GDM1 (cell line): ENCODE measurements around the gene SH3BP5L.

Experiments
- DNase-seq: peaks from one replicate; lab custom pipeline; 2025; lab: John Stamatoyannopoulos, UW

Gene SH3BP5L

DNA sequence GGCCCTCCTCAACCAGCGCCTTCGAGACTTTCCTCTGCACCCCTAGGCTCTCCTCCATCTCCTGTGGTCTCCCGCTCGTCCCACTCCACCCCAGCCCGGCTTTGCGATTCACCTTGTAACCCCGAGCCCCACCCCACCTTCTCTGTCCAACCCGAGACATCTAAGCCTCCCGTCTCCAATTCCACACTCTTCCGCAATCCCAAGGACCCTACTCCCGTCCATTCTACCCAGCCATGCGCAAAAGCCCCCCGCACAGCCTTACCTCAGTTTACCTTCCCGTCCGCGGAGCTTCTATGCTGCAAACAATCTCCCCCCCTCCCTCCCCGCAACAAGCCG is 174 bp downstream of the SH3BP5L start:
- DNase-seq: no peak

DNA sequence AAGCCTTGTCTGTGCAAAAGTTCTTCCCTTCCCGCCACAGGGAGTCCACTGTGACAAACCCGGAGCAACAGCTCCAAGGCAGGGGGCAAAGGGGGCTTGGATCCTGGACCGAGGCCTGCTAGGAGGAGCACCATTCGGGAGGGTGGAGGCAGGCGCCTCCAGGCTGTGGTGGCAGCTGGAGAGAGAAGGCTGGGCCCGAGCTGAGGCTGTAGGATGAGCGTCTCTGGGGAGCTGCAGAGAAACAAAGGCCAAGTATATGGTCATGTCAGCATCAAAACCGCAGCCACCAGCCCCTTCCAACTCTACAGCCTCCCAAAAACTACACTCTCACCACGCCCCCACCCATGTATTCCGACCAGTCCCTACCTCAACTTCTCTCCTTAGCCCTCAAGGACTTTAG is 579 bp downstream of the SH3BP5L start:
- DNase-seq: no peak

DNA sequence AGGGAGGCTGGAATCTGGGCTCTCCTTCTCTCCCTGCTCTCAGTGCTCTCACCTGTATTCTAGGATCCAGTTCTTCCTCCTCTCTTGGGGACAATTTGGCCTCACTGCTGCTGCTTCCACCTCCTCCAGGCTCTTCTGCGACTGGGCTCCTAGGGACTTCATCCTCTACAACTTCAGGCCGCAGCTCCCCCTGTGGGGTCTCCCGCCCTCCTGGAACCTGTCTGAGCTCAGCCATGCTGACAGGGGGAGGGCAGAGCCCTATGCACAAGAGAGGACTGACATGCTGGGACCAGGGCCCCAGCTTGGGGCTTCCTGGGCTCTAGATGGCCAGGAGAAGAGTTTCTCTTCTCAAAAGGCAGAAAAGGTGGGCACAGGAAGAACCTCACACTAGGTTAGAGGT is 1.0 kb downstream of the SH3BP5L start:
- DNase-seq: no peak

DNA sequence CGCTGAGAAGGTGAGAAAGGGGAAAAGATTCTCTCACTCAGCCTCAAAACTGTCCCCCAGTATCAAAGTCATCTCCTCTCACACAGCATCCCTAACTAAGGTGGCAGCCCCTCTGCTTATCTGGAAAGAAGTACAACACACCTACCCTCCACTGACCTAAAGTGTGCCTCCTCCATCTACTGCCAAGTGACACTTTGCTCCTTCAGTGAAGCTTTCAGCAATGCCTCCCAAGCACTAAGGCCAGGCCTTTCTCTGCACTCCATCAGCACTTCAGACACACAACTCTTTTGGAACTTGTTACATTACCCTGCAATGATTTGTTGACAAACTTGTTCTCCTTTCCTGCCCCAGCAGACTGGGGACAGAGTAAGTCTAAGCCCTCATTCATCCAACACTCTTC is 1.4 kb downstream of the SH3BP5L start:
- DNase-seq: no peak

DNA sequence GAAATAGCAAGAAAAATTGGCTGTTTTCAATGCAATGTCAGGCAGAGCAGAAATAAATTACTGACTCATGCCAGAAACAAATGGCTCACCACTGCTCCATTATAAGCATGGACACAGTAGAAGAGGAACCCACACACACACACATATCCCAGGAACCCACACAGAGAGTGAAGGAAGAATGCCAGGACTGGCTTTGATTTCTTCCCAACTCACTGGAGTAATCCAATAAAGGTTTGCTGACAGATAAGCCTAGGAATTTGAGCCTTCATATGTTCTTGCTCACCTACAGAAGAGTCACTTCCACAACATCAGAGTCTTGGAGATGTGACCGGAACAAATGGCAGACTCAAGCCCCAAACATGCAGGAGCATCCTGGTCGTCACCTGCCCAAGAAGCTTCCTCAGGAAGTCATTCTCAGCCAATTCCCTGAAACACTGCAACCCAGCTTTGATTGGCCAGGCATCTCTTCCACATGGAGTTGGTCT is 2.2 kb downstream of the SH3BP5L start:
- DNase-seq: no peak

DNA sequence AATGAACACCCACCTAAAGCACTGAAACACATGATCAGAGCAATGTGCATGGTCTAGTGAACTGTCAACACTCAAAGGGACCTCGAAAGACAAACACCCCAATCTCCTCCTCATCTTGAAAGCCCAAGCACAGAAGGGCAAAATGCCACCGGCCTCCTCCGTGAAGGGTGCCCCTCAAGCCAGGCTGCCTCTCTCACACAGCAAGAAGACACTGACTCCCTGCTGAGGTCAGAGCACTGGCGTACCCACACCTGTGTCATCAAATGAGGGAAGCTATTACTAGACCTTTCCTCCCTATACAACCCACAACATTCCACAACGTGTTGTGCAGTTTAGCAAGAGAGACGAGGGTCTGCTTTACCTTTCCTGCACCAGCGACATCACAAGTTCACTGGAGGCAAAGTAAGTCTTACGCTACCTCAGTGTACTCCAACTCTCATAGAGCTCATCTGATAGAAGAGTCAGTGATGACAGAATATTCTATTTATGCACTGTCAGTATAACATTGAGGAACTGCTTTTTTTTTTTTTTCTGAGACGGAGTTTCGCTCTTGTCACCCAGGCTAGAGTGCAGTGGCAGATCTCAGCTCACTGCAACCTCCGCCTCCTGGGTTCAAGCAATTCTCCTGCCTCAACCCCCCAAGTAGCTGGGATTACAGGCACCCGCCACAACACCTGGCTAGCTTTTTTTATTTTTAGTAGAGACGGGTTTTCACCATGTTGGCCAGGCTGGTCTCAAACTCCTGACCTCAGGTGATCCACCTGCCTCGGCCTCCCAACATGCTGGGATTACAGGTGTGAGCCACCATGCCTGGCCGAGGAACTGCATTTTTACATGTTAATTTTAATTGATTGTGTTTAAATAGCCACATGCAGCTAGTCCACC is 3.3 kb downstream of the SH3BP5L start:
- DNase-seq: no peak

DNA sequence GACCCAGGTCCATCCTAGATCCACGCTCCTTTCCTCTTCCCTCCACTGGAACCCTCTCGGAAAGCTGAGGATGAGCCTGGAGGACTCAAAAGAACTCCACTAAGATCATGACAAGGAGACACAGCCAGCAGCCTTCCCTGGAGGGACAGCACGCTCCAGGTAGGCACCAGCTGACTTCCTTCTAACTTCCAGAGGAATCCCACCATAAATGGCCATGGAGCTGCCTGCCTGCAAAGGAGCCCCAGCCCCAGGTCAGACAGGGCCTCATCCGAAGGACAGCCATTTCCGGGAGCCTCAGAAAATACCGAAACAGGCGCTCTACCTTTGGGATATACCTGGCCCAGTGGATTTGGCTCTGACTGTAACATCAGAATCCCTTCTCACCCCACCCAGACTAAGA is 4.1 kb downstream of the SH3BP5L start:
- DNase-seq: no peak

DNA sequence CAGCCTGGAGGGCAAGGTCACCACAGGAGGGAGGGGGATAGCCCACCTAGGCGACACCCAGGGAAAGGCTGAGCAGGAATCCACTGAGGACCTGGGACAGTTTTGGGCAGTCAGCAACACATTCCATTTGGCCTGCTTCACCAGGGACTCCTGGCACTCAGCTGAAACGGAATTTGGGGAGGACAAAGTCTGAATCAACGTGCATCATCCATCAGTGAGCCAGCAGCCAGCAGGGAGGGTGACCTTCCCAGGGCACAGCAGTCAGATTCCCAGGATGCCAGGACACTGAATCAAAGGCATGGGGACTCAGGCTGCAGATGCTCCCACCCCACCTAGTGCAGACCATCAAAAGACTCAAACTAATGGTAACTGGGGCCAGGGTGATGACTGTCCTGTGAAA is 4.6 kb downstream of the SH3BP5L start:
- no peak for DNase-seq

DNA sequence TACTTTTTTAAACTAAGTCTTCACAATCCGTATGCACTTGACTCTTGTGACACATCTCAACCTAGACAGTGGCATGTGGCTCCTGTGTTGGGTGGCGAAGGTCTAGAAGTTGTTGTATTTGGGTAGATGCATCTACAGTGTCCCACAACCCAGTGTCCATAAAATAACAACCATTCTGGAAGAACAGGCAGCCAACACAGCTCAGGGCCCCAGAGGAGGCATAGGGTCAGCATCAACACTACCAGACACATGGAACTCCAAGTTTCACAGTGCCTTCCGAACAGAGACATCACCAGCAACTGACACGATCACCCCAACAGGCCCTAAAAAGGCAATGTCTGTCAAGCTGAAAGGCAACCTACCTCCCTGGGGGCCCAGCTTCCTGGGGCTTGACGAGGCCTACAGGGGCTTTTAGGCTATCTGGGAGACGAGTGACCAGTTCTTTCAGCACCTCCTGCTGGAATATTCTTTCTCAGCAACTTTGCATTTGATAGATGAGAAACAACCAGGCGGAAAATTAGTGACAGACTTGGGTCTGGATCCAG is 5.6 kb downstream of the SH3BP5L start:
- DNase-seq: no peak

DNA sequence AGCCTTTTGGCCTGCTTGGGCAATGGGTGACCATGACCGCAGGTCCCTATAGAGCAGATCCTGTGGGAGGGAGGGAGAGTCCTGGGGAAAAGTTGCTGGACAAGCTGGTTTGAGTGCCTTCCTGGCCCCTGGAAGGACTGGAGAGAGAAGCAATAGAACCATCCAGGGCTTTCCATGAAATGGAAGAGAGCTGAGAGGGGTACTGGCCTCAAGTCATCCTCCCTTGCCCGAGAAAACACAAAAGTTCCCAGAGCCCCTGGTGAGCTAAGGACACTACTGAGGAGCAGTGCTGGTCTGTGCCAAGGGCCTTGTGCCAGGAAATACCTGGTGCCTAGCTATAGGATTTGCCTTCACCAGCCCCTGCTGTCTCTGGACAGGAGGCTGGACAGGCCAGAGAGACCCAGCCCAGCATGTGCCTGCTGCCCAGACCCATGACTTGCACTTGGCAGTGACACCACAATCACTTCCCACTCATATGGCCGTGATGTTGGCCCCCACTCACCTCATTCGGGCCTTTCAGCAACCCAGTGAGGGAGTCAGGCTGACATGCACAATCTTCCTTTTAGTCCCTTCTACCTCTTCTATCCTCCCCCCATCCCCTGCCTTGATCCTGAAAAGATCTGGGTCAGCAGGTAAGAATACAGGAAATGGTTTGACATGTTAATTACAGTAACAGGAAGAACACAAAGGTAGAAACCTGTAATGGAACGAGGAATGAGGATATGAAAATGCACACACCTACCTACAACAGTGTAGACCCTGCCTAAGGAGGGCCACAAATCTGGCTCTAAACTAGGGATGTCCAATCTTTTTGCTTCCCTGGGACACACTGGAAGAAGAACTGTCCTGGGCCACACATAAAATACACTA is 7.0 kb downstream of the SH3BP5L start:
- DNase-seq: no peak

DNA sequence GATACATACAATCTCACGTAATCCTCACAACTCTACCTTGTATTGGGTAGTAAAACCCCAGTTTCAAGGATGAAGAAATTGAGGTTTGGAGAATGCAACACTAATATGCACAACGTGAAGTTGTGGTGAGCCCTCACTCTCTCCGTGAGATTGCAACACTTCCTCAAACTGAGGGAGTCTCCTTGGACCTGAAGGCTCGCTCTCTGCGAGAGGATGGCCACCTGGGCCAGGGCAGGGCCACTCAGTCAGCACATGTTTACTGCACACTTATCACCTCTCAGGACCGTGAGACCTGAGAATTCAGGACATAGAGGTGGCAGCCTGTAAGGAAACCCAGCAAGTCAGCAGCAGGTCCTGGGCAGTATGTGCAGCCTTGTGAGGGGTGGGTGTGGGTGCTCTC is 8.7 kb downstream of the SH3BP5L start:
- DNase-seq: no peak

DNA sequence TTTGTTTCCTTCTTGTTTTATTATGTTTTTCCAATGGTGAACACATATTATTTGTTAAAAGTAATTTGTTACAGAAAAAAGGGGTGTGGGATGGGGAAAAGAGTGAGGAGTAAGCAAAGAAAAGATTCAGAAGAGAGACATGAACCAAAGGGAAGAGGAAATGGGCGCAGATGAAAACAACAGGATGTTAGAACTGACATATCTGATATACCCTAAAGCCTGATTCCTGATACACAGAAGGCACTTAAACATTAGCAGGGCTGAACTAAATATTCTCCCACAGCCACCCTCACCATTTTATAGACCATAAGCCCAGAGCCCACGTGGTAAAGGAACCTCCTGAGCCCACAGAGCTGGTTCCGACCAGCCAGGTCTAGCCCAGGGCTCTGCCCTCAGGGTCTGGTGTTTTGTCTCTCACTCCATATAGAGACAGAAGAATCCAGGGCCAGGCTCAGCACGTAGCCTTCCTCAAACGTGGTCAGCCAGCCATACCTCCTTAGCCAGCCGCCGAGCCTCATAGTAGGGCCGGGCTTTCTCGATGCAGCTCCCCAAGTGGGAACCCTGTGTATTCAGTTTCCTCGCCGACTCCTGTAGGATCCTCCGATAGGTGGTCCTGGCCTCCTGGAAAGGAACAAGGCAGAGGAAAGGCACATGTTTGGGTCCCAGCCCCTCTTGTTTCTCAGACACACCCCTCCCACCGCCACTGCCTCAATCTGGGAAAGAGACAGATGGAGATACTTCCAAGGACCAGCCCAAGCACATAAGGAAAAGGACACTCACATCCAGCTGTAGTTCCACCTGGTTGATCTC is 9.5 kb downstream of the SH3BP5L start:
- no peak for DNase-seq

DNA sequence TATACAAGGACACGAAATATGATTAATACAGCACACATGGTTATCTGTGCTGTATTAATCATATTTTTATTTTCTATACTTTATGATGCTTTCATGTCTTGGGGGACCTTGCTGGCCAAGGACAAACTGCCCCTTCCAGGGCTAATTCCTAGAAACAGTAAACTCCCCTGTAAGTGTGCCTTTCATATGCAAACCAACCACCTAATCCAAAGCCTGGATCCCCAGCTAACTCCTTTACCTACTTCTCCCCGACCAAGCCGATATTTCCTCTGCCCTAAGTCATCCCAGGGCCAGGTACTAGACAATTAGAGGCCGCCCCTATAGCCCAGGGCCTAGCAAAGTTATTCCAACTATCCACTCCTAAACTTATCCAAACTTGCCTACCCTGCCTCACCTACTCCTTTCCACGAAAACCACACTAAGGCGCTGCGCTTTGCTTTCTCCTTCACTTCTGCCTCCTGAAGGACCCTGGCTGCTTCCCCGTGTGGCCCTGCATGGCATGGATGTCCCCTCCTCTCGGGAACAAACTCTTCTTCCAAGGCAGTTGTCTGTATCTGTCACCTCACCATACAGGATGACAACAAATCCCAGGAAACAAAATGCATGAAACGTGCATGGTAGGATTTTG is 10.2 kb downstream of the SH3BP5L start:
- DNase-seq: no peak

DNA sequence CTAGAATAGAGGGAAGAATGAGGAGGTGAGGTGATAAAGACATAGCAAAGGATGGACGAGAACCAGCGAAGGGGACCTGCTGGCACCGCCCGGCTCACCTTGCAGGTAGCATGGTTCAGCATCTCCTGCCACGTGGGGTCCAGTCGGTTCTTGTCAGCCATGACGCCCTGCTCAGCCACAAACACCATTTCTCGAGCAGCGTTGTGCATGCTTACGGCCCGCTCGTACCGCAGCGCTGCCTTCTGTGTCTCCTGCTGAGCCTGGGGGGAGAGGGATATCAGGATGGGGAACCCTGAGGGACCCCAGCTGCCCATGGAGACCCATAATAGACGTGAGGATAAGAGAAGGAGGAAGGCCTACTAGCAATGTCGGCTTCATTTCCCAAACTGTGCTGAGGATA is 11.4 kb downstream of the SH3BP5L start:
- no peak for DNase-seq

DNA sequence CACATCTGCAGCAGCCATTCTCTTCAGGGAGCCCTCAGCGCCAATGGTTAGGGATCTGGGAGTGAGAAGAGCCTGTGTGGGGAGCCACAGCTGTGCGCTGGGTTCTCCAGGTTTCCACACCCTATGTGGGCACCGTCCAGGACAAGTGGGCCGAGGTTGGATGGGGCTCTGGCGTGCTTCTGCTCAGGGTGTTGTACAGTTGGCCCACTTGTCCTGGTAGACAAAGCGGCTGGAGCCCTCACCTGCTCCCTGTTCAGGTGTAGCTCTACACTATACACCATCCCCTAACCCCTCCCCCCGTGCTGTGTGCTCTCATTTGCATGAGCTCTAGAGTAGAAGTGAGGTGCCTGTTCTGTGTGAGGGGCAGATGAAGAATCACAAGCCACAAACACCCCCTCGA is 12.2 kb downstream of the SH3BP5L start:
- no peak for DNase-seq

DNA sequence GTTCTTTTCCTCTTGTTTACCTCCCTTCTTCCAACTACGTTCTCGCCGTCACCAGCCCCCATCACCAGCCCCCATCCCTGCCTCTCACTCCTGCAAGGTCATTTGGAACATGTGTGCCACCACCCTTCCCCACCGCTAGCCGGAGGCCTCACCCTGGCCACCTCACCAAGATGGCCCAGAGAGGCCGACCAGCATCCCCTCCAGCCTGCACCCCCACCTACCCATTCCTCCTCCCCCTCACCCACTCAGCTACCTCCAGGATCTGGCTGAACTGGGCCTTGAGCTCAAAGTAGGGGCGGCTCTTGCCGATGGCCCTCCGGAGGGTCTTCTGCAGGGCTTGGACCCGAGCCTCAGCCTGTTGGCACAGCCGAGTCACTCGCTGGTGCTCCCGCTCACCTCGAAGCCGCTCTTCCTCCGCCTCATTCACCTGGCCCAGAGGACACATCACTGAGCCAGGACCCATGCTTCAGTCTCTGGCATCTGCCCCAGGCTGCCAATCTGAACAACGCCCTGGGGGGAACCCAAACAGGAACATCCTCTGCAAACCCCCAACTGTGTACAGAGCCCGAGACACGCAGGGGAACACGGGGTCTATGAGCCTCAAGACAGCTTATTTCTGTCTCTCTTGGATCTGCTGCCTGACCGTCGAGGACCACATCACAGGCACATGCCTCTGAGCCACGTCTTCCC is 12.8 kb downstream of the SH3BP5L start:
- DNase-seq: no peak

DNA sequence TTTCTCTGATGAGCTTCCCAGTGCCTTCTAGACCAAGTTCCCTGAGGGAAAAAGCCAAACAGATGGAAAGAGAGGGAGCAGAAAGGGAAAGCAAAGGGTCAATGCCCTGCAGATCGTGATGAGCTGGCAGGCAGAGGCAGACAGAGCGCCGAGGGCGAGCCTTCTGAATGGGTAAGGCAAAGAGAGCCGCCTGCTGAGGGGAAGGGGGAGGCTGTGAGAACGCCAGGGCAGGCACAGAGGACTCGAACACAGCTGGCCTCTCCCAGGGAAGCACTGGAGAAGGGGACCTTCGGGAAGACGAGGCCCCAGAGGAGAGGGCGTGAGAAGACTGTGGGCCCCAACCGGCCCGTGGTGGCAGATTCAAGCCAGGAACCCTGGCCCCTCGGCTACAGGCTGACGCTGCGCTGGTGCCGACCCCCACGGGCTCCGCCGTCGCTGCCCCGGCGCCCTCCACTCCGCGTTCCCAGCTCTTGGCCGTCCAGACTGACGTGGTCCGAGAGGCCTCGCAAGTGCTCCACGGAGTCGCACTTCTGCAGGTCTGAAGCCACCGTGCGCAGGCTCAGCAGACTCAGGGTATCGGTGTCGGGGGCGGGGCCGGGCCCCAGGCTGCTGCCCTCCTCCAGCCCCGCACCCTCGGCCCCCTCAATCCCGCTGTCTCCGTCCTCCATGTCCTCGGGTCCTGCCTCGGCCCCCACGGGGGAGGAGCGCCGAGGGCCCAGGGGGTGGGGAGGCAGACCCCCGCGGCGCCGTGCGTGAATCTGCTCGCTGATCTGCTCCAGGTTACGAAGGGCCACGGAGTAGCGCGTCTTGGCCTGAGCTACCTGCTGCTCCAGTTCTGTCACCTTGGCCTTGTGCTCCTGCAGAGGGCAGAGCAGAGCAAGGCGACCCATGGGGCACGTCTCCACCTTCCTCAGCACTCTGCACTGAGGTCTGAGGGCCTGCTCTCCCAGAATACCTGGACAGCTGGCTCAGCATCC is 13.9 kb downstream of the SH3BP5L start:
- no peak for DNase-seq

DNA sequence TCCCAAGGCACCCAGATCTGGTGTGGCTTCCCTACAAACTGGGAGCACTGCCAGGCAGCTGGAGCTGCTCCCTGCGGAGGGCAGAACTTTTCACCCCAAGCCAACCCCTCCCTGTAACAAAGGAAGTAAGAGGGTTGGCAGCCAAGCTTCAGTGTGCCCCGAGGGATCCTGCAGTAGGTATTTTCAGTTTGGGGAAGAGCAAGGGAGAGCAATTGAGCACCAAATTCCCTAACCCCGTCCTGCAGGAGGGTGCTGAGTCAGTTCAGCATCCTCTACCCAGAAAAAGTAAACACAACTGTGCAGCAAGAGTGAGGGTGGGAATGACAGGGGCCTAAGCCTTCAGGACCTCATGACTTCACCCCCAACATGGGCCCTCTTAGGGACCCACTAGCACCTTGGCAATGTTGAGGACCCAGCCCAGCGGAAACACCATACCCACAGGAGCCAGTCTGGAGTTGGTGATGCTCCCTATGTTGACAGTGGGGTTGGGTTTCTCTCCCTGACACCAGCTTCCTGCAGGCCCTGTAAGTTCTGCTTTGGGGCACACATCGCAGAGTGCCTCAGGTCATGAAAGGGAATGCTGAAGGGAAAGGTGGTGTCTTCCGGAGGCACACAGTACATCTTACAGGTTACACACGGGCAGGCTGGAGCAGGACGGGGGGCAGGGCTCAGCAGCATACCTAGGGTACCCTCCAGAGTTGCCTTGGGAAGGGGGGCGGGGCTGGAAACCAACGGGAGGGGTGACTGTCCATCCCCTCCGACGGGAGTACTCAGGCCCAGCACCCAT is 14.8 kb downstream of the SH3BP5L start:
- DNase-seq: no peak
